Ureter (tissue), 1 donor: ENCODE results near the gene TRMT11. TPM values are rescaled to one million over a fixed set of nuclear protein-coding genes. Genes with fewer than 3 reads are reported as not detected.

Experiments
- DNase-seq: peaks from one replicate; pipeline ENCODE4 v3.0.0-alpha.2; 2020; ENCODE audit warnings: low spot score
- total RNA-seq: library from RNA; stranded (reverse); gene quantifications from one replicate; pipeline ENCODE4 v1.2.4, GENCODE V29; 2023
- donor health status: DM: yes; HTN: yes; CAD: no.

The TRMT11 gene
- total RNA-seq, 1 donor from 2014 or later, result 27.4 TPM

DNA sequence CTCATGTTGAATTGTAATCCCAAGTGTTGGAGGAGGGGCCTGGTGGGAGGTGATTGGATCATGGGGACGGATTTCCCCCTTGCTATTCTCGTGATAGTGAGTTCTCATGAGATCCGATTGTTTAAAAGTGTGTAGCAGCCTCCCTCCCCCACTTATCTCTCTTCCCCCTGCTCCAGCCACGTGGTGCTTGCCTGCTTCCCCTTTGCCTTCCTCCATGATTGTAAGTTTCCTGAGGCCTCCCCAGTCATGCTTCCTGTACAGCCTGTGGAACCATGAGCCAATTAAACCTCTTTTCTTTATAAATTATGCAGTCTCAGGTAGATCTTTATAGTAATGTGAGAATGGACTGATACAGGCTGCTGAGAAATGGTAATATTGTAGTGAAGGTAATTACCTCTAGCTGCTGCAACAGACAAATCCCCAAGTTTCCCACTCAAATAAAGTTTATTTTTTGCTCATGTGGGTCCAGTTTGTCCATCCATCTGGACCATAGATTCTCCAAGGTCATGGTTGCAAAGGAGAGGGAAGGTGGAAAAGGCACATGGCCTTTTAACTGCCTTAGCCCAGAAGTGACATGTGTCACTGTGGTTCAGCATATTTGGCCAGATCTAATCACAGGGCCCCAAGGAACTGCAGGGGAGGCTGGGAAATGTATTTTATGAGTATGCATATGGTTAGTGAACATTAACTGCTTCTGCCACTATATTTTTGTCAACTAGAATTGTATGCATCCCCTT is 89.2 kb downstream of the TRMT11 start:
- no peak for DNase-seq

GRCh38 chr6:126076992-126077664 is 90.8 kb downstream of the TRMT11 start:
- DNase-seq, result no peak

DNA sequence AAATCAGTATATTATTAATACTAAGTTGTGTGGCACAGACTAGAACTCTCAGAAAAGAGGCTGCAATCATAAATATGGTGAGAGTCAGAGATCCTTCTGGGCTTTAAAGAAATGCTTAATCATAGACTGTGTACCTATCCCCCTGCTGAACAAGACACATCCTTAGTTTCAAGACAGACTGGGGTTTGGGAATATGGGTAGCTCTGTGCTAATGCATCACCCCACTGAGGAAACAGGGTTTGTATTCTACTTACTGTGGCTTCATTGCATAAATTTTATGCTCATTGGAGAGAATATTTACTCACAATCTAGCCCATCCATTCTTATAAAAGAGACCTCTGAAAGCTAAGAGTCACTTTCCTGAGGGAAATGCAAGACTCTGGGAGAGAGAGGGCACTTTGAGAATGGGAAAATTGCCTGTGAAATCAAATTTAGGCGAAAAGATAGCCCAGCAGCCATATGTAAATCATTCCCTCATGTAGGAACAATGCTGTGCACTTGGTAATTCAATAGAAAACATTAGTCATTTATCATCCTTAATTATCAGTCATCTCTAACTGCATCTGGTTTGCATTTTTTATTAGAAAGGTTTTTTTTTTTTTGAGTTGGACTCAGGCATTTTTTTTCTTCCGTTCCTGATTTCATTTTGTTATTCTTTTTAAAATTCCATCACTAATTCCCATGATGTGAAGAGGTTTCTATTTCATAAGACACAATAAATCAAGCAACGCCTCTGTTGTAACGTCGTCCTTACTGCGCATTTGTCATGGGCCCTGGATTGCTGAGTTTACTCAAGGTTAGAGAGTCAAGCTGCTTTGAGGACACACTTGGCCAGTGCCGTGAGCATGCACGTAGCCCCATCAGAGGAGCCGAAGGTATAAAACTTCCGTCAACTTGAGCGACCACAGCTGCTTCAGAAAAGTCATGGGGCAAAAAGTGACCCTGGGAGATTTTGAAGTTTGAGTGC is 91.8 kb downstream of the TRMT11 start:
- DNase-seq, result no peak

GRCh38 chr6:126083875-126084274 is 97.5 kb downstream of the TRMT11 start:
- DNase-seq, result no peak

DNA sequence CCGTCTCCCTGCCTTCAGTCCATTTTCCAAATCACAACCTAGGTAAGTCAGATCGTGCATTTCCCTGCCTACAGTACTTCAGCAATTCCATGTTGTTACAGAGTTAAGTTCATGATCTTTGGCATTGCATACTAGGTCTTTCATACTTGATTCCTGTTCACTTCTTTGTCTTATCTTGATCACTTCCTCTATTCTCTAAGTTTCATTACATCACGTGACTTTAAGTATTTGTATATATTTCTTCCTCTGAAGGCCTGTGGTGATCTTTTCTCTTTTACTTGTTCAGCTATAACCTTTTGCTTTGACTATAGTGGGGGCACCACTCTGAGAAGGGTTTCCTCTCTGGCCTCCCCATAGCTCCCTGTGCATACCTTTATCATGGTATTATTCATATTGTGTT is 100.2 kb downstream of the TRMT11 start:
- DNase-seq, result no peak

Other genes starting within 250 kb of the TRMT11 start
- gene HEY2, start 236.9 kb upstream of the TRMT11 start, total RNA-seq, result 2.0 TPM
- 62.8 TPM for gene NCOA7, start 195.6 kb upstream of the TRMT11 start, total RNA-seq
- 20.6 TPM for gene HINT3, start 29.8 kb upstream of the TRMT11 start, total RNA-seq